PC-9 (cell line): Measurements from ENCODE around the gene SETBP1.

Source experiments
- EZH2 ChIP-seq: fragments of 200-600 bp; sonication (generic); IDR thresholded peaks from 2 replicates; pipeline ENCODE4 v1.8.0; 2017; ENCODE audit warnings: antibody characterized with exemption, low read depth
- TF ChIP-seq, protein P1 (sequence below): fragments of 200-600 bp; sonication (generic); conservative IDR thresholded peaks from 2 replicates; pipeline ENCODE4 v1.6.1; 2017; ENCODE audit warnings: mixed run types, antibody characterized with exemption, mild to moderate bottlenecking, moderate library complexity

DNA sequence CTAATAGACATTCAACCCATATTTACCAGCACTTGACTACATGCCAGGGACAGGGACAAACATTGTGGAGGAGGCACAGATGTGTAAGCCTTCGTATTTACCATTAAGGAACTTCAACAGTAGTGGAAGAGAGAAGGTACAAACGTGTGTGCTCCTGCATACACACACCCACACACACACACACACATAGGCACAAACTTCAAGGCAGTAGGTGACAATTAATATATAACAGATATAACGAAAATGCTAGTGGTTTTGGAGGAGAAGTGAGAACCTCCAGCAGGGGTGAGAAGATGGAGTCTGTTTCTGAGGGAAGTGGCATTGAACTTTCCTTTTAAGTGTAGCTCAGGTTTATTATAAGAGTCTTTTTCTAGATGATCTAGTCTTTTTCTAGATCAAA, 231.1 kb downstream of the SETBP1 start:
- TF ChIP-seq, protein P1, sequence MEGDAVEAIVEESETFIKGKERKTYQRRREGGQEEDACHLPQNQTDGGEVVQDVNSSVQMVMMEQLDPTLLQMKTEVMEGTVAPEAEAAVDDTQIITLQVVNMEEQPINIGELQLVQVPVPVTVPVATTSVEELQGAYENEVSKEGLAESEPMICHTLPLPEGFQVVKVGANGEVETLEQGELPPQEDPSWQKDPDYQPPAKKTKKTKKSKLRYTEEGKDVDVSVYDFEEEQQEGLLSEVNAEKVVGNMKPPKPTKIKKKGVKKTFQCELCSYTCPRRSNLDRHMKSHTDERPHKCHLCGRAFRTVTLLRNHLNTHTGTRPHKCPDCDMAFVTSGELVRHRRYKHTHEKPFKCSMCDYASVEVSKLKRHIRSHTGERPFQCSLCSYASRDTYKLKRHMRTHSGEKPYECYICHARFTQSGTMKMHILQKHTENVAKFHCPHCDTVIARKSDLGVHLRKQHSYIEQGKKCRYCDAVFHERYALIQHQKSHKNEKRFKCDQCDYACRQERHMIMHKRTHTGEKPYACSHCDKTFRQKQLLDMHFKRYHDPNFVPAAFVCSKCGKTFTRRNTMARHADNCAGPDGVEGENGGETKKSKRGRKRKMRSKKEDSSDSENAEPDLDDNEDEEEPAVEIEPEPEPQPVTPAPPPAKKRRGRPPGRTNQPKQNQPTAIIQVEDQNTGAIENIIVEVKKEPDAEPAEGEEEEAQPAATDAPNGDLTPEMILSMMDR, result no peak
- TF ChIP-seq EZH2, result no peak
